MM.1S (cell line): ENCODE data around the gene SERPINB6.
"Not testable (repeated sequence)": the region's sequence is repeated elsewhere in the genome, so short reads cannot be mapped to it uniquely, and the experiment has no call there.

Source experiments
- DNase-seq: peaks from one replicate; pipeline ENCODE4 v3.0.0-alpha.2; 2015
- H2AFZ ChIP-seq: fragments of 300-600 bp; sonication (generic); 2 replicates; pipeline ENCODE4 v1.6.0; 2016; ENCODE audit warnings: antibody characterized with exemption, low read length
- H3F3A ChIP-seq: fragments of 300-600 bp; sonication (generic); 2 replicates; pipeline ENCODE4 v1.6.1; 2016; ENCODE audit warnings: mild to moderate bottlenecking, antibody characterized with exemption, low read length, moderate library complexity, mixed read lengths; ENCODE audit not compliant: insufficient read depth
- H3K27ac ChIP-seq: fragments of 300-600 bp; sonication (generic); 2 replicates; pipeline ENCODE4 v1.5.1; 2016; ENCODE audit warnings: mild to moderate bottlenecking, low read length
- H3K27me3 ChIP-seq: fragments of 300-600 bp; sonication (generic); replicated peaks from 2 replicates; pipeline ENCODE4 v1.6.0; 2016; ENCODE audit warnings: low read length; ENCODE audit not compliant: insufficient read depth
- H3K36me3 ChIP-seq: fragments of 300-600 bp; sonication (generic); replicated peaks from 2 replicates; pipeline ENCODE4 v1.6.1; 2016; ENCODE audit warnings: mild to moderate bottlenecking, low read length, mixed read lengths; ENCODE audit not compliant: insufficient read depth
- H3K4me1 ChIP-seq: fragments of 300-600 bp; sonication (generic); 2 replicates; pipeline ENCODE4 v1.6.1; 2016; ENCODE audit warnings: low read length, mixed read lengths
- H3K4me2 ChIP-seq: fragments of 300-600 bp; sonication (generic); 2 replicates; pipeline ENCODE4 v1.6.0; 2016; ENCODE audit warnings: low read depth, low read length
- H3K4me3 ChIP-seq: fragments of 300-600 bp; sonication (generic); 2 replicates; pipeline ENCODE4 v1.5.1; 2016; ENCODE audit warnings: low read length, mixed read lengths
- H3K79me2 ChIP-seq: fragments of 300-600 bp; sonication (generic); 2 replicates; pipeline ENCODE4 v1.6.1; 2016; ENCODE audit warnings: mixed run types, low read length, mixed read lengths
- H3K9ac ChIP-seq: fragments of 300-600 bp; sonication (generic); 2 replicates; pipeline ENCODE4 v1.6.1; 2016; ENCODE audit warnings: low read length, mixed read lengths
- H3K9me2 ChIP-seq: fragments of 300-600 bp; sonication (generic); replicated peaks from 2 replicates; pipeline ENCODE4 v1.6.1; 2016; ENCODE audit warnings: mild to moderate bottlenecking, low read length, mixed read lengths; ENCODE audit not compliant: insufficient read depth
- H3K9me3 ChIP-seq: fragments of 300-600 bp; sonication (generic); replicated peaks from 2 replicates; pipeline ENCODE4 v1.6.1; 2016; ENCODE audit warnings: mild to moderate bottlenecking, low read length, mixed read lengths; ENCODE audit not compliant: insufficient read depth
- H4K20me1 ChIP-seq: fragments of 300-600 bp; sonication (generic); 2 replicates; pipeline ENCODE4 v1.6.1; 2016; ENCODE audit warnings: mild to moderate bottlenecking, low read length, moderate library complexity, mixed read lengths; ENCODE audit not compliant: insufficient read depth
- CTCF ChIP-seq: fragments of 300-600 bp; sonication (generic); IDR thresholded peaks from 2 replicates; pipeline ENCODE4 v1.5.1; 2016; ENCODE audit warnings: antibody characterized with exemption, low read length, mixed read lengths
- EZH2 ChIP-seq: fragments of 300-600 bp; sonication (generic); optimal IDR thresholded peaks from 2 replicates; pipeline ENCODE3; 2017; ENCODE audit warnings: low read depth, mild to moderate bottlenecking, antibody characterized with exemption, low read length, mixed read lengths
- EZH2phosphoT487 ChIP-seq: fragments of 300-600 bp; sonication (generic); IDR thresholded peaks from 2 replicates; pipeline ENCODE4 v1.6.1; 2018; ENCODE audit warnings: antibody characterized with exemption, low read length

SERPINB6 gene

GRCh38 chr6:3005077-3005476, 33.7 kb upstream of the SERPINB6 start:
- H3K36me3 ChIP-seq = no peaks in the 10 kb centered on the region
- no peaks in the 10 kb centered on the region for H4K20me1 ChIP-seq
- H3K4me3 ChIP-seq = no peak overlapping the region
- no peak overlapping the region for H3K27ac ChIP-seq
- H3K79me2 ChIP-seq = 0 out of 2 replicates have a peak, but pooled peaks cover 3% of the 10 kb centered on the region
- no peaks in the 10 kb centered on the region for H3K9me3 ChIP-seq
- no peak overlapping the region for H3K9ac ChIP-seq
- no peaks in the 10 kb centered on the region for H3K9me2 ChIP-seq
- H3F3A ChIP-seq = 0 out of 2 replicates have a peak, but pooled peaks cover 5% of the 10 kb centered on the region
- no peak for DNase-seq
- H3K27me3 ChIP-seq = no peaks in the 10 kb centered on the region
- no peak overlapping the region for H3K4me2 ChIP-seq
- no peak overlapping the region for H2AFZ ChIP-seq
- peaks cover 7% of the 10 kb centered on the region; the same call in 1 of the 2 replicates for H3K4me1 ChIP-seq
- TF ChIP-seq CTCF (no peak), EZH2 (no peak), EZH2phosphoT487 (no peak)

- not testable (repeated sequence) for H3K36me3 ChIP-seq
Measured at GRCh38 chr6:3003226-3003625, 31.9 kb upstream of the SERPINB6 start.

GRCh38 chr6:3001773-3002293, 30.5 kb upstream of the SERPINB6 start:
- Histone ChIP-seq H3K4me1 (peaks cover 10% of the 10 kb centered on the region; the same call in 1 of the 2 replicates), H3K27me3 (no peaks in the 10 kb centered on the region), H2AFZ (no peak overlapping the region), H3K79me2 (0 out of 2 replicates have a peak, but pooled peaks cover 5% of the 10 kb centered on the region), H3K36me3 (no peaks in the 10 kb centered on the region), H3K9me2 (no peaks in the 10 kb centered on the region), H3K4me2 (no peak overlapping the region), H3K9me3 (no peaks in the 10 kb centered on the region), H3K9ac (no peak overlapping the region), H4K20me1 (no peaks in the 10 kb centered on the region), H3K27ac (no peak overlapping the region), H3K4me3 (no peak overlapping the region), H3F3A (0 out of 2 replicates have a peak, but pooled peaks cover 5% of the 10 kb centered on the region)
- peak; percentile 86 for DNase-seq
- TF ChIP-seq CTCF = peak; percentile 68
- TF ChIP-seq EZH2phosphoT487 = no peak
- TF ChIP-seq EZH2 = no peak

More at GRCh38 chr6:3003226-3003625, 31.9 kb upstream of the SERPINB6 start:
- H3K4me2 ChIP-seq, H3K79me2 ChIP-seq, H3K9me3 ChIP-seq, H3K27me3 ChIP-seq, H3K27ac ChIP-seq, H3K9ac ChIP-seq, H3F3A ChIP-seq, H3K9me2 ChIP-seq, H2AFZ ChIP-seq, H3K4me3 ChIP-seq, H4K20me1 ChIP-seq, DNase-seq: not testable (repeated sequence)
- H3K4me1 ChIP-seq = peaks cover 10% of the 10 kb centered on the region; the same call in 1 of the 2 replicates

GRCh38 chr6:3001146-3001772, 29.9 kb upstream of the SERPINB6 start:
- H3K27ac ChIP-seq = no peak overlapping the region
- H3K27me3 ChIP-seq = no peaks in the 10 kb centered on the region
- H3K4me2 ChIP-seq = no peak overlapping the region
- no peak overlapping the region for H3K4me3 ChIP-seq
- TF ChIP-seq CTCF = no peak
- no peaks in the 10 kb centered on the region for H3K9me3 ChIP-seq
- no peaks in the 10 kb centered on the region for H3K36me3 ChIP-seq
- no peak overlapping the region for H2AFZ ChIP-seq
- no peak overlapping the region for H3K9ac ChIP-seq
- 0 out of 2 replicates have a peak, but pooled peaks cover 5% of the 10 kb centered on the region for H3K79me2 ChIP-seq
- 0 out of 2 replicates have a peak, but pooled peaks cover 5% of the 10 kb centered on the region for H3F3A ChIP-seq
- H3K9me2 ChIP-seq = no peaks in the 10 kb centered on the region
- no peaks in the 10 kb centered on the region for H4K20me1 ChIP-seq
- no peak for DNase-seq
- peaks cover 10% of the 10 kb centered on the region; the same call in 1 of the 2 replicates for H3K4me1 ChIP-seq
